Prostate gland (tissue), 2 donors: ENCODE results near the gene TIE1. TPM values are rescaled to one million over a fixed set of nuclear protein-coding genes. Genes with fewer than 3 reads are reported as not detected.

Experiments
- DNase-seq: peaks from one replicate; pipeline ENCODE4 v3.0.0-alpha.2; 2019; ENCODE audit warnings: low spot score
- H3K27ac ChIP-seq, 2 donors: fragments of 200-600 bp; sonication (generic); 2 replicates each; pipeline ENCODE4 v1.5.1; 2017 to 2019
- H3K27me3 ChIP-seq: fragments of 200-600 bp; sonication (generic); replicated peaks from 2 replicates; pipeline ENCODE4 v1.5.1; 2019; ENCODE audit not compliant: insufficient read depth
- H3K36me3 ChIP-seq, 2 donors: fragments of 200-600 bp; sonication (generic); 1 replicate in 1 of 2; 2 replicates in 1 of 2; pipeline versions ENCODE4 v1.5.1 to v1.8.1; 2017 to 2019
- H3K4me1 ChIP-seq: fragments of 200-600 bp; sonication (generic); replicated peaks from 2 replicates; pipeline ENCODE4 v1.5.1; 2019
- H3K4me3 ChIP-seq, 2 donors: fragments of 200-600 bp; sonication (generic); 2 replicates each; pipeline ENCODE4 v1.5.1; 2017 to 2019
- H3K9me3 ChIP-seq: fragments of 200-600 bp; sonication (generic); 2 replicates; pipeline ENCODE4 v1.5.1; 2017
- POLR2A ChIP-seq: fragments of 450-650 bp; IDR thresholded peaks from one replicate; pipeline ENCODE4 v1.6.1; 2016; ENCODE audit warnings: antibody characterized with exemption, mild to moderate bottlenecking
- POLR2AphosphoS5 ChIP-seq: sonication (generic); formaldehyde crosslinking; IDR thresholded peaks from one replicate; pipeline ENCODE4 v1.6.1; 2017; ENCODE audit warnings: antibody characterized with exemption
- WGBS: methylation state at CpG from one replicate; pipeline ENCODE4 v1.1.5; 2018; 5-methylcytosine and 5-hydroxymethylcytosine counted together
- intact Hi-C: fragments of 100-400 bp; cut with DNase I; formaldehyde crosslinking; loops from one replicate; pipeline ENCODE4 v1.14.2; 2022
- total RNA-seq, 2 donors: library from RNA; depleted of rRNA; stranded (reverse); fragments of >200 nt; gene quantifications; one replicate each; pipeline ENCODE4 v1.1.0, GENCODE V29; 2016
- TF ChIP-seq, protein P1 (sequence below), 4 experiments: fragments of 200-600 bp in 2 of 4; fragments of 450-650 bp in 2 of 4; sonication (generic) in 2 of 4; IDR thresholded peaks; 1 replicate in 3 of 4; 2 replicates in 1 of 4; pipeline ENCODE4 v1.5.1; 2016 to 2019; ENCODE audit warnings: antibody characterized with exemption in 4 of 4, mild to moderate bottlenecking in 2 of 4, moderate library complexity in 2 of 4

The TIE1 gene
- total RNA-seq, 2 donors from 2014 or later = 18.7 to 21.7 TPM

DNA sequence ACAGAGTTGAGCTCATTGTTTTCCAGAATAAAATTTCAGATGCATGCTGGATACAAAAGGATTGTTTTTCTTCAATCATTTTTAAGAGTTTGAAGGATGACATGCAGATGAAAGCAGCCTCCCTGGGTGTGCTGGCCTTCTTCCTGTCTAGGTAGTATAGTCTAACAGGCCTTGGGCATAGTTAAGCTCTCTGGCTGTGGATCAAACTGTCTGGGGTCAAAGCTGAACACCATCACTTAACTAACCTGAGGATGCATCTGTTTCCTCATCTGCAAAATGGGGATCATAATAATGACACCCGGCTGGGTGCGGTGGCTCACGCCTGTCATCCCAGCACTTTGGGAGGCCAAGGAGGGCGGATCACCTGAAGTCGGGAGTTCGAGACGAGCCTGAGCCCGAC is 6.0 kb upstream of the TIE1 start:
- 82% methylated on average over 8 of the region's 8 CpGs for WGBS
- no peaks in the 10 kb centered on the region for H3K36me3 ChIP-seq
- no peak for DNase-seq
- H3K9me3 ChIP-seq = no peaks in the 10 kb centered on the region
- TF ChIP-seq POLR2AphosphoS5 (no peak), POLR2A (no peak)
- TF ChIP-seq, protein P1, sequence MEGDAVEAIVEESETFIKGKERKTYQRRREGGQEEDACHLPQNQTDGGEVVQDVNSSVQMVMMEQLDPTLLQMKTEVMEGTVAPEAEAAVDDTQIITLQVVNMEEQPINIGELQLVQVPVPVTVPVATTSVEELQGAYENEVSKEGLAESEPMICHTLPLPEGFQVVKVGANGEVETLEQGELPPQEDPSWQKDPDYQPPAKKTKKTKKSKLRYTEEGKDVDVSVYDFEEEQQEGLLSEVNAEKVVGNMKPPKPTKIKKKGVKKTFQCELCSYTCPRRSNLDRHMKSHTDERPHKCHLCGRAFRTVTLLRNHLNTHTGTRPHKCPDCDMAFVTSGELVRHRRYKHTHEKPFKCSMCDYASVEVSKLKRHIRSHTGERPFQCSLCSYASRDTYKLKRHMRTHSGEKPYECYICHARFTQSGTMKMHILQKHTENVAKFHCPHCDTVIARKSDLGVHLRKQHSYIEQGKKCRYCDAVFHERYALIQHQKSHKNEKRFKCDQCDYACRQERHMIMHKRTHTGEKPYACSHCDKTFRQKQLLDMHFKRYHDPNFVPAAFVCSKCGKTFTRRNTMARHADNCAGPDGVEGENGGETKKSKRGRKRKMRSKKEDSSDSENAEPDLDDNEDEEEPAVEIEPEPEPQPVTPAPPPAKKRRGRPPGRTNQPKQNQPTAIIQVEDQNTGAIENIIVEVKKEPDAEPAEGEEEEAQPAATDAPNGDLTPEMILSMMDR (IDR thresholded peaks at IDR 0.05) = no peak
- H3K27me3 ChIP-seq = no peaks in the 10 kb centered on the region
- H3K4me3 ChIP-seq = no peak overlapping the region
- intact Hi-C loops = loop anchor here (5.0 kb wide), 1 partner anchor 52 kb away; no protein-coding TSS in a partner anchor
- peaks cover 3% of the 10 kb centered on the region for H3K4me1 ChIP-seq
- peak overlapping the region; percentile 79 to 83 for H3K27ac ChIP-seq

DNA sequence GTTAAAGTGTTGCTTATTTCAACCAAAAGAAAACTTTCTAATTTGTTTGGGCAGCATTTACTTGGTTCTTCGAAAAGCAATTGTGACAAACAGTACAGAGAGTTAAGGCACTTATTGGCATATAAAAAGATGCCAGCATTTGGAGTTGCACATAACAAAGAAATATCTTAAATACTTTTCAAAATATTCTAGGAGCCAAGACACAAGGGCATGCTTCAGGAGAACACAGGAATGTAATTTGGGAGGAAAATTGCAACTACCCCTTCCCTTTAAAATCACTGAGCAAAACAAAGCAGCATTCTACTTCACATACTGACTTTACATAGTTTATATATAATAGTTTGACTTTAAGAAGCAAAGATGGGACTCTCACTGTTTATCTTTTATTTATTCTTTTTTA is 4.6 kb upstream of the TIE1 start:
- TF ChIP-seq POLR2A (no peak), POLR2AphosphoS5 (no peak)
- TF ChIP-seq, protein P1 (IDR thresholded peaks at IDR 0.05) = no peak
- 24% methylated on average over 1 of the region's 1 CpG for WGBS
- no peak for DNase-seq
- no peak overlapping the region for H3K4me3 ChIP-seq
- H3K36me3 ChIP-seq = no peaks in the 10 kb centered on the region
- H3K27me3 ChIP-seq = no peaks in the 10 kb centered on the region
- intact Hi-C loops = loop anchor here (2.0 kb wide), 1 partner anchor 53 kb away; no protein-coding TSS in a partner anchor
- H3K9me3 ChIP-seq = no peaks in the 10 kb centered on the region
- H3K4me1 ChIP-seq = peaks cover 3% of the 10 kb centered on the region
- peak overlapping the region; percentile 65 to 79 for H3K27ac ChIP-seq

DNA sequence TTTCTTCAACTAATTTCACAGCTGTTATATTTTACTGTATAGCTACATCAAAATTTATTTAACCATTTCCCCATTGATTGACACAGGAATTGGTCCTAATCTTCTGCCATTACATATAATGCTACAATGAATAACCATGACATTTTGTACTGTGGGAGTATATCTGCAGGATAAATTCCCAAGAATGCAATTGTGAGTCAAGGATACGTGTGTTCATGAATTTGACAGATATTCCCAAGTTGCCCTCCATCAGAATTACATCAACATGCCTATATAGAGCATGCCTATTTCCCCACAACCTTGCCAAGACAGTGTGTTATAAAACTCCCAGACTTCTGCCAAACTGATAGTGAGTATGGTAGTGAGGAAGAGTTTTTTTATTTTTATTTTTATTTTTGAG is 2.7 kb upstream of the TIE1 start:
- H3K27ac ChIP-seq = no peak overlapping the region
- H3K4me3 ChIP-seq = no peak overlapping the region
- no peak for DNase-seq
- H3K9me3 ChIP-seq = no peaks in the 10 kb centered on the region
- no peak for TF ChIP-seq POLR2AphosphoS5
- no peak for TF ChIP-seq POLR2A
- TF ChIP-seq, protein P1 (IDR thresholded peaks at IDR 0.05) = no peak
- WGBS = 90% methylated on average over 1 of the region's 1 CpG
- H3K36me3 ChIP-seq = no peaks in the 10 kb centered on the region
- H3K4me1 ChIP-seq = peaks cover 3% of the 10 kb centered on the region
- intact Hi-C loops = no loop called here
- H3K27me3 ChIP-seq = no peaks in the 10 kb centered on the region

DNA sequence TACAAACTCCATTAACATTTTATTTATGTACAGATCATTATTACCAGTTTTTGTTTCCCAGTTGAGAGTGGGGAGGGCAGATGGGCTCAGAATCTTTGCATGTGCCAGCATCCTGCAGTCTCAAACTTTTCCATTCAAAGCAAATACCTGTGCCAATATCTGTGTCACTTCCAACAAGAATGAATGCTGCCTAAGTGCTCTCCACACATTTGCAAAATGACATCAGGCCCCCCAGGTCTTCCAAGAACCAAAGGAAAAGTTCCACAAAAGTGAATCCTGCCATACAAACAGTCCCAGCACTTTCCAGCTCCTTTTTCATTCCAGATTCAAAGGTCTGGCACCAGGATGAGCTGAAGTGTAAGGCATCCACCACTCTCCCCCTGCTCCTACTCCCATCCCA is 1.7 kb upstream of the TIE1 start:
- peaks cover 9% of the 10 kb centered on the region for H3K4me1 ChIP-seq

GRCh38 chr1:43302201-43302600 is 1.4 kb downstream of the TIE1 start:
- Histone ChIP-seq H3K4me3 (no peak overlapping the region), H3K4me1 (peaks cover 8% of the 10 kb centered on the region)
- intact Hi-C loops = no loop called here

More for the DNA sequence above, 1.7 kb upstream of the TIE1 start:
- no peak for DNase-seq
- TF ChIP-seq POLR2A (no peak), POLR2AphosphoS5 (no peak)
- TF ChIP-seq, protein P1 (IDR thresholded peaks at IDR 0.05) = no peak
- peak overlapping the region; percentile 26 to 57 for H3K27ac ChIP-seq
- no peaks in the 10 kb centered on the region for H3K36me3 ChIP-seq
- no peak overlapping the region for H3K4me3 ChIP-seq
- intact Hi-C loops = no loop called here
- H3K9me3 ChIP-seq = no peaks in the 10 kb centered on the region
- no peaks in the 10 kb centered on the region for H3K27me3 ChIP-seq

More at GRCh38 chr1:43302201-43302600, 1.4 kb downstream of the TIE1 start:
- no peak for DNase-seq
- Histone ChIP-seq H3K27me3 (no peaks in the 10 kb centered on the region), H3K27ac (no peak overlapping the region), H3K9me3 (no peaks in the 10 kb centered on the region), H3K36me3 (no peaks in the 10 kb centered on the region)
- WGBS = 68% methylated on average over 1 of the region's 1 CpG
- no peak for TF ChIP-seq POLR2A
- TF ChIP-seq, protein P1 (IDR thresholded peaks at IDR 0.05) = no peak
- TF ChIP-seq POLR2AphosphoS5 = no peak
